Dendritic cell treated with granulocyte-macrophage colony-stimulating factor and Interleukin-4, amounts not matched to agents 40 ng/mL and 50 ng/mL, for 4 days (primary cell): ENCODE measurements around the gene ANO10.

Experiments
- H3K27ac Mint-ChIP-seq: one replicate; pipeline ENCODE4 v1.8.0; 2022; ENCODE audit warnings: mild to moderate bottlenecking, mixed read lengths
- H3K27me3 Mint-ChIP-seq: one replicate; pipeline ENCODE4 v1.8.0; 2022; ENCODE audit warnings: mild to moderate bottlenecking, mixed read lengths
- H3K36me3 Mint-ChIP-seq: one replicate; pipeline ENCODE4 v1.8.0; 2022; ENCODE audit warnings: low read depth, mixed read lengths
- H3K4me1 Mint-ChIP-seq: one replicate; pipeline ENCODE4 v1.8.0; 2022; ENCODE audit warnings: low read depth, mixed read lengths
- H3K4me3 Mint-ChIP-seq: one replicate; pipeline ENCODE4 v1.8.0; 2022; ENCODE audit warnings: mild to moderate bottlenecking, moderate library complexity, mixed read lengths
- H3K9me3 Mint-ChIP-seq: one replicate; pipeline ENCODE4 v1.8.0; 2022; ENCODE audit warnings: mixed read lengths
- intact Hi-C: fragments of 100-400 bp; cut with micrococcal nuclease; formaldehyde crosslinking; loops from one replicate; pipeline ENCODE4 v1.15.0; 2022

The ANO10 gene

DNA sequence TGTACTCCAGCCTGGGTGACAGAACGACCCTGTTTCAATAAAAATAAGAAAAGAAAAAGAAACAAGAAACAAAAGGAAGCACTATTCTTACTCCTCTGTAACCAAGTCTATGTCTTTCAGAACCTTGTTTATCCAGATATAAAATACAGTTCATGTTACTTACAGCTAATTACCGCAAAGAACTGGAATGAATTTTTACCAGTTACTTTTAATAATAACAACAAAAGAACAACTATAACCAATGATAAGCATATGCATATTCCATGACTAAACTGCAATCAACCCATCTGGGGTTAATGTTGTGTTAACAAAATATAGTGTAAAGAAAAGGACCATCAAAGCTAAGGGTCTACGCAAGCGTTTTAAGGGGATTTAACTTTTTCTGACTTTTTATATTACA is 212.3 kb downstream of the ANO10 start:
- Mint-ChIP-seq H3K27ac (no peak overlapping the region), H3K4me1 (peaks cover 9% of the 10 kb centered on the region), H3K36me3 (peaks cover 5% of the 10 kb centered on the region), H3K9me3 (no peaks in the 10 kb centered on the region), H3K27me3 (no peaks in the 10 kb centered on the region), H3K4me3 (no peak overlapping the region)
- intact Hi-C loops = no loop called here

DNA sequence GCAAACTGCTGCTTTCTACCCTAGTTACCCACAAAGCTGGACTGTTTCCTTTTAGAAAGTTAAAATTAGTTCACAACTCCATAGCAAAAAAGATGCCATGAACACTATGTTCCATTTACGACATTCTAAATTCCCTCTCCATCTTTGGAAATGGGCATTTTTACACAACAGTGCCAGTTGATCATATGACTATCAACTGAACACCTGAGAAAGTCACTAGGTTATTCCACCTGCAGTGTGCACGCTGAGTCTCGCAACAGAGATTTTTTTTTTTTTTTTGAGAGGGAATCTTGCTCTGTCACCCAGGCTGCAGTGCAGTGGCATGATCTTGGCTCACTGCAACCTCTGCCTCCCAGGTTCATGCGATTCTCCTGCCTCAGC is 215.2 kb downstream of the ANO10 start:
- Mint-ChIP-seq H3K27ac (no peak overlapping the region), H3K4me3 (no peak overlapping the region), H3K9me3 (no peaks in the 10 kb centered on the region), H3K4me1 (peaks cover 6% of the 10 kb centered on the region), H3K27me3 (no peaks in the 10 kb centered on the region), H3K36me3 (peaks cover 7% of the 10 kb centered on the region)
- intact Hi-C loops = no loop called here

DNA sequence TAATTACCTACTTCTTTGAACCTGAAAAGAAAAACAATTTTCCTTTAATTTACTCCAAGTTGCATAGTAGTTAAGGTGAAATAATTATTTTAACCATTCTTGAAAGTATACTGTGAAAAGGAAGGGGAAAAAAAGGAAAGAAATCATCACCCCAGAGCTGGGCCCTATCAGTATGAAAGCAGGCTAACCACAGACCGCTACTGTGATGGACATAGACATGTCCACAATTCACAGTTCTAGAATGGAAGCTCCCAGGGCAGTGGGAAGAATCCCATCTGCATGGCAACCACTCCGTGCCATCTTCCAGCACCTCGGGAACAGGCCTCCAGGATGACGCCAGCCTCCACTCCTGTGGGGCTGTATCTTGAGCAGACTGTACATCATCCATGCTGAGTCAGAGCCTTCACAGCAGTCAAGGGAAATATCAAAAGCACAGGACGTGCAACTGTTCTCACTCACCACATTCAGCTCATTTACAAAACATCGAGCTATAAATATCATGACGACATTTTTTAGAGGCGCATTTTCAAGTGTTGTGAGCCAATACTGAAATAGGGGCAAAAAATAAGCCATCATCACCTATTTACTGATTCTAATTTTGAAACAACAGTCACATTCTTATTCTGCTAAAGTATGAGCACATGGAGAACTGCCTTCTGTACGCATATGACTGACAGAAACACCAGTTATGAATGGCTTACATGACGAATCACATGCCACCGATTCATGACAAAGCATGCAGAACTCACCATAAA is 215.7 kb downstream of the ANO10 start:
- no peak overlapping the region for H3K27ac Mint-ChIP-seq

DNA sequence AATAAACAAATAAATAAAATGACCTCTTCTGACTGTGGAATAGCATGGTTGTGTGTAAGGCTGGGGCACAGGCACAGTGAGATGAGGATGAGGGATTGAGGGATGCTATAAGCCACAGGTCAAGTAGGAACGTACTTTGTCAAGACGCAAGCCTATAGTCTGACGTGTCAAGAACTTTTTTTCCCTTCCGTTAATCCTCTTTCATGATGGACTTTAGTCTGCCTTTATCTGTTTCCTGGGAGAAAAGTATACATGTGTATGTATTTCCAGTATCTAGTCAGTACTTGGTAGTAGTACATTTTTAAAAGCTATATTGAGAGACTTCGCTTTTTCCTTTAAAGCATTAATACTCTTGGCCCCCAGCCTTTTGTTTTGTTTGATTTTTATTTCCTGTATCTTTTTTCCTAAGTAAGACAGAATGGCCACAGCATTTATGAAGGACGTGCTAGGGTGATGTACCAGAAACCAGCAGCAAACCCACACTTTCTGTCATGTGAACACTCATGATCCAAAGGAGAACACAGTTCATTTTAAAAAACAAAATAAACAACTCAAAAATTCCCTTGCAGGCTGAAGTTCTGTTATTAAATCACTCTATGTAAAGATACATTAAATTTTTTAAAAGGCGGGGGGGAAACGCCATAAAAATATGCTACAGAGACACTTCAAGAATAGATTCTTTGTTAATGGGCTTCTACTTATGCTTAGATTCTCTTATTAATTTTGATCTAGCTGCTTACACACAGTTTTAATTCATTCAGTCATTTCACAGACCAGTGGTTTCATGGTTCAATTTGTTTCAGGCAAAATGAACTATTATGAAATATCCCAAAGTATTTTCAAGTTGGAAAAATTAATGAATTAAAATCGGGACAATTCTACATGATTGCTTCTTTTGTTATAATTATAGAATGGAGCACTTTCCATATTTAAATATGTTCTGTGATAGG is 220.8 kb downstream of the ANO10 start:
- no peak overlapping the region for H3K4me3 Mint-ChIP-seq
- intact Hi-C loops = no loop called here

More for the DNA sequence above, 215.7 kb downstream of the ANO10 start:
- H3K9me3 Mint-ChIP-seq = no peaks in the 10 kb centered on the region
- peaks cover 6% of the 10 kb centered on the region for H3K4me1 Mint-ChIP-seq
- H3K27me3 Mint-ChIP-seq = no peaks in the 10 kb centered on the region
- no peak overlapping the region for H3K4me3 Mint-ChIP-seq
- H3K36me3 Mint-ChIP-seq = peaks cover 7% of the 10 kb centered on the region
- intact Hi-C loops = no loop called here

DNA sequence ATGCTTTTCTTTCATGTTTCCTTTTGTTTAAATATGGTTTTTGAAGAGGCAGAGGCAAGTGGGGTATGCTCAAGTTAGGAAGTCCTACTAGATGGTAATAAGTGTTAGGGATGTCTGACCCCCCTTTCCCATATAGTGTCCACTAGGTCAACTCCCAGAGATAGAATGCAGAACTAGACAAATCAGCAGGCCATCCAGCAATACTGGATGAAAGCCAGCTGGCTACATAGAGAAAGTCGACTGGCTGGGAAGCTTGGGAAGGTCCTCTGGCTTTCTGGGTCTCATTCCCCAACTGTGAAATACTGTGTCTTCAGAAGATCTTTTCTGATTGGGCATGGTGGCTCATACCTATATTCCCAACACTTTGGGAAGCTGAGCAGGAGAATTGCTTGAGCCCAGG is 221.6 kb downstream of the ANO10 start:
- H3K27me3 Mint-ChIP-seq = no peaks in the 10 kb centered on the region
- intact Hi-C loops = no loop called here
- no peak overlapping the region for H3K4me3 Mint-ChIP-seq
- H3K27ac Mint-ChIP-seq = no peak overlapping the region
- H3K9me3 Mint-ChIP-seq = no peaks in the 10 kb centered on the region
- peaks cover 7% of the 10 kb centered on the region for H3K36me3 Mint-ChIP-seq
- H3K4me1 Mint-ChIP-seq = peaks cover 6% of the 10 kb centered on the region

More for the DNA sequence above, 220.8 kb downstream of the ANO10 start:
- peaks cover 6% of the 10 kb centered on the region for H3K4me1 Mint-ChIP-seq
- H3K27ac Mint-ChIP-seq = no peak overlapping the region
- no peaks in the 10 kb centered on the region for H3K27me3 Mint-ChIP-seq
- H3K9me3 Mint-ChIP-seq = no peaks in the 10 kb centered on the region
- peaks cover 7% of the 10 kb centered on the region for H3K36me3 Mint-ChIP-seq

DNA sequence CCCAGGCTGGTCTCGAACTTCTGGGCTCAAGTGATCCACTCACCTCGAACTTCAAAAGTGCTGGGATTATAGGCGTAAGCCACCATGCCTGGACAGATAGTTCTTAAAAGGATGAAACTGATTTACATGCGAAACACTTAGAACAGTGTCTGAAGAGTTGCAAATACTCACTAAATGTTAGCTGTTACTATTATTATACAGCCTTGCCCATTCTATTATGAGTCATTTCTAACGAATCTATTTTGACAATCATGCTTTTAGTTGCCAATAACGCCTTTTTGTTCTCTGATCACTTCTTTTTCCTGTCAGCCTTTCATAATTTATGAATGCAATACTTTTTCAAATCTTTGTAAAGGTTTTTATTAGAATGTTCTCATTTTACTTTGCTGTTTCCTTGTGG is 222.8 kb downstream of the ANO10 start:
- H3K27ac Mint-ChIP-seq = no peak overlapping the region
- H3K4me3 Mint-ChIP-seq = no peak overlapping the region

DNA sequence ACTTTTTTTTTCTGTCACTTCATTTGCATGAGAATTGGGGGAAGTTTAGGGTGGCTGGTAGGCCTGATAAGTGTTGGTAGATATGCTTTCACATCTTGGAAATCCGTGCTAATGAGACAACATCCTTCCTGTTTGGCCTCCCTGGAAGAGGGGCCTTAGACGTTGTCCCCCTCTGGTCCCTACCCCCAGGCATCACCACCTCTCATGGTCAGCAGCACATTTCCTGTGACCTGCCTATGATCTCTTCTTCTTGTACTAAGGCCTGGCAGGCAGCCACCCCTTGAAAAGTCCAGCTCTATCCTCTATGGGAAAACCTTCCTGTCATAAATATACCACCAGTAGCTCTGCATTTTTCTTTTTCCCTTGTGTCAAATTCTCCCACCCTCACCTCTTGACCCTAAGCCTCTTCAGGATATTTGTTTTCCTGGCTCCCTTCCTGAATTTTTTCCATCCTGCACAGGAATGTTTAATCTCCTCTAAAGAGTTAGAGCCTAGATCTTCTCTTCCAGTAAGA is 227.7 kb downstream of the ANO10 start:
- no peaks in the 10 kb centered on the region for H3K27me3 Mint-ChIP-seq
- H3K36me3 Mint-ChIP-seq = no peaks in the 10 kb centered on the region
- no peak overlapping the region for H3K4me3 Mint-ChIP-seq
- intact Hi-C loops = no loop called here
- no peaks in the 10 kb centered on the region for H3K9me3 Mint-ChIP-seq
- H3K27ac Mint-ChIP-seq = no peak overlapping the region
- H3K4me1 Mint-ChIP-seq = peaks cover 14% of the 10 kb centered on the region

More for the DNA sequence above, 222.8 kb downstream of the ANO10 start:
- peaks cover 6% of the 10 kb centered on the region for H3K4me1 Mint-ChIP-seq
- no peaks in the 10 kb centered on the region for H3K9me3 Mint-ChIP-seq
- H3K27me3 Mint-ChIP-seq = no peaks in the 10 kb centered on the region
- intact Hi-C loops = no loop called here
- no peaks in the 10 kb centered on the region for H3K36me3 Mint-ChIP-seq

DNA sequence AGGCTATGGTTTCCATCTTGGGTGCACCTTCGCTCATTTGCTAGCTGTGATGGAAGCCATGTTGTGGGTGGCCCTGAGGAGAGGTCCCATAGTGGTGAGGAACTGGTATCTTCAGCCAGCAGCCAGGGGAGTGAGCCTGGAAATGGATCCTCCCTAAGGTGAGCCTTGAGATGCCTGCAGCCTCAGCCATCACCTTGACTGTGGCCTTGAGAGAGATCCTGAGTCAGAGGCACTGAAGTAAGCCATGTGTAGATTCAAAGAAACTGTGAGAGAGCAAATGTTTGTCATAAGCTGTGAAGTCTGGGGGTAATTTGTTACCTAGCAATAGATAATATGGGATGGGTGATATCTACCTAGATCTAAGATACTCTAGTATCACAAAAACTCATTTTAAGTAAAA is 230.2 kb downstream of the ANO10 start:
- H3K4me3 Mint-ChIP-seq = no peak overlapping the region
- intact Hi-C loops = no loop called here
- H3K4me1 Mint-ChIP-seq = peaks cover 14% of the 10 kb centered on the region
- H3K27ac Mint-ChIP-seq = no peak overlapping the region
- H3K9me3 Mint-ChIP-seq = no peaks in the 10 kb centered on the region
- no peaks in the 10 kb centered on the region for H3K27me3 Mint-ChIP-seq
- no peaks in the 10 kb centered on the region for H3K36me3 Mint-ChIP-seq

DNA sequence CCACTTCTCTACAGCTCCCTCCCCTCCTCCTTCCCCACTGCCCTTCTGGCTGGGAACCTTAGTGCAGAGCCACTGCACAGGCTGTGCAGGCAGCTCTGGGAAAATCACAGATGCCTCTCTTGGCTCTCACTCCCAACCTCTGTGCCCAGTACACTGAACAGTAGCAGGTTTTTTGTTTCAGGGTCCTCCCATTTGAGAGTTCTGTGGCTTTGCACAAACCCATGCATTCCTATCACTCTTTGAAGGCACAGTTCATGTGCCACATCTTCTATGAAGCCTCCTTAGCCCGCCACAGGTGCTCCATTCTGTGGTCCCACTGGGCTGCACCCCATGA is 231.6 kb downstream of the ANO10 start:
- H3K9me3 Mint-ChIP-seq = peaks cover 8% of the 10 kb centered on the region
- H3K27me3 Mint-ChIP-seq = no peaks in the 10 kb centered on the region
- no peaks in the 10 kb centered on the region for H3K36me3 Mint-ChIP-seq
- H3K4me1 Mint-ChIP-seq = peaks cover 19% of the 10 kb centered on the region
- peak overlapping the region; percentile 58 for H3K27ac Mint-ChIP-seq
- H3K4me3 Mint-ChIP-seq = no peak overlapping the region
- intact Hi-C loops = no loop called here

DNA sequence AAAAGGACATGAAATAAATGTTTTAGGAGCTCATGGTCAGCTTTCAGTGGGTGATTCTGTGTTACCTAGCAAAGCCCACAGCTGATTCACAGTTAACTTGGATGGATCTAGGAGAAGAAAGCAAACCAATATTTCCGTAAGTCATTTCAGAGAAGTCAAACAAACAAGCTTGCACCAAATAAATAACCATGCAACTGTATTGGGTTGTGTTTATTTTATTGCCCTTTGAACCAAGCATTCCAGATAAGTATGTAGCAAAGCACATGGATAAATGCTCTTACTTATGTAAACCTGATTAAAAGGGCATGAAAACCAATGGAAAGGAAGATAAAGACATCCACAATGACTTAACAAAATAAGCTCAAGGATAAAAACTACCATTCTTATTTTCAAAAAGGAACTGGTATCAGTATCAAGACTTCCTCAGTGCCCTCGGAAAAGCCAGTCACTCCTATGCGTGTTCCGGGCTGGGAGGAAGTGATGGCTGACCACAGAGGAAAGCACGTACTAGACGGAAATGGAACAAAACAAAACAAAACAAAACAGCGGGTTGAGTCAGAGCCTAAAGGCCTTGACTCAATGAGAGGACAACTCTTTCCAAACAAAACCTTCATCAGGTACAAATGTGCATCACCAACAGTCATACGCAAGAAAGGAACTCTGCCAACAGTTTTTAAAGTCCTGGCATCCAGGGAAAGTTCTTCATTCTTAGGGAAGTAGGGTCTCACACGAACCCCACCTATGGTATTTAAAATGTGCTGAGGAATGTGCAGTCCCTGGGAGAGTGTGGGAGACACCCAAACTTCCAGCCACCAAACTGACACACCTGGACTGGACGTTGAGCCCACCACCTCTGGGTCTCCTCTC is 232.2 kb downstream of the ANO10 start:
- peak overlapping the region; percentile 58 for H3K27ac Mint-ChIP-seq
- no peaks in the 10 kb centered on the region for H3K27me3 Mint-ChIP-seq
- peaks cover 14% of the 10 kb centered on the region for H3K9me3 Mint-ChIP-seq
- intact Hi-C loops = no loop called here
- no peak overlapping the region for H3K4me3 Mint-ChIP-seq
- no peaks in the 10 kb centered on the region for H3K36me3 Mint-ChIP-seq
- H3K4me1 Mint-ChIP-seq = peaks cover 19% of the 10 kb centered on the region

DNA sequence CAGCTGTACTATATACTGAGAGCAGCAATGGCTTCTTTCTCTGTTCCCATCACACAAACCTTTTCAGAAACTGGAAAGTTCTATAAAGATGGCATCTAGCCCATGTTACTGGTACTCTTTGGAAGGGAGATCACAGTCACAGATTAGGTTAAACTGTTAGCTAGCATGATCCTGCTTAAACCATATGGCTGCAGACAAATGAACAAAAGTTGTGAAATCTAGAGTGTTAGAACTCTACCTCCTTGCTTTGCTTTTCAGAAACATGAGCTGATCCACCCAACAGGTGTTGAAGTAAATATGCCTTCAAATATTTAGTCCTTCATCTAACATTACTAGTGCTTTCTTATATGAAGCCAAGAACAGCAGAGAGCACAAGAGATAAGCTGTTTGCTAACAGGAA is 232.9 kb downstream of the ANO10 start:
- H3K36me3 Mint-ChIP-seq = no peaks in the 10 kb centered on the region
- no peak overlapping the region for H3K27ac Mint-ChIP-seq
- intact Hi-C loops = no loop called here
- peaks cover 19% of the 10 kb centered on the region for H3K4me1 Mint-ChIP-seq
- H3K9me3 Mint-ChIP-seq = peaks cover 20% of the 10 kb centered on the region
- no peaks in the 10 kb centered on the region for H3K27me3 Mint-ChIP-seq
- no peak overlapping the region for H3K4me3 Mint-ChIP-seq

DNA sequence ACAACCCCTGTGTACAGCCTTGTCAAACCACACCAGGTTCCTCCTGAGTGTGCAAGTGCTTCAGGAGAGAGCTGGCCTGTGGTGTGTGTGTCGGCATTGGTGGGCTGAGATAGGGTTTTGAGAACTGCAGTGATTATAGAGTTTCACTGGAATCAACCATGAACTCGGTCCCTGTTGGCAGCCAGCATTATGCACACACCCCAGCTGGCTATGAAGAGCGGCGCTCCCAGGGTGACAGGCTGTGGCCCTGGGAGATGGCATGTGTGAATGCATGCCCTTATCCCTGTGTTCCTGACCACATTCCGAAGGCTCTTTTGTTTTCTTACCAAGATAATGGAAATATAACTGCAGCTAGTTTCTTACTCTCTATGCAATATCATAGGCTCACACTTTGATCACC is 233.6 kb downstream of the ANO10 start:
- peaks cover 20% of the 10 kb centered on the region for H3K9me3 Mint-ChIP-seq
- no peak overlapping the region for H3K27ac Mint-ChIP-seq
- H3K4me1 Mint-ChIP-seq = peaks cover 19% of the 10 kb centered on the region
- intact Hi-C loops = no loop called here
- no peaks in the 10 kb centered on the region for H3K36me3 Mint-ChIP-seq
- no peaks in the 10 kb centered on the region for H3K27me3 Mint-ChIP-seq
- no peak overlapping the region for H3K4me3 Mint-ChIP-seq

DNA sequence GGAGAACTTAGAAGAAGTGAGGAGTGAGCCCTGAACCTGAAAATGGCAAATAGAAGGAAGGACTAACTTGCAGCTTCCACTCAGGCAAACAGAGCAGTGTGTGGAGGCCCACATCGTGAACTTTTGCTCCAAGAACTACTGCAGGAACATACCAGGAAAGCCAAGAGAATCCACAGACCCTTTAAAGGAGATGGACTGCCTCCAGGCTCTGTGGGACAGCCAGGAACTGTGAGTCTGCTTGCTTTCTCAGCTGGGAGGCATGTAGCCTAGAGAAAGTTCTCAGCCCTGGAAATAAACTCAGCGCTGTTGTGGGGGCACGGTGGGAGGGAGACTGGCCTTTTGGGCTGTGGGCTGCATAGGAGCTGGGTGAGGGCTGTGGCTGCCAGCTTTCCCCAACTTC is 242.5 kb downstream of the ANO10 start:
- no peaks in the 10 kb centered on the region for H3K36me3 Mint-ChIP-seq
- no peak overlapping the region for H3K4me3 Mint-ChIP-seq
- H3K27ac Mint-ChIP-seq = no peak overlapping the region
- no peaks in the 10 kb centered on the region for H3K27me3 Mint-ChIP-seq
- intact Hi-C loops = loop anchor here (5.0 to 10.0 kb wide), 2 partner anchors 157 to 415 kb away; no protein-coding TSS in a partner anchor
- no peaks in the 10 kb centered on the region for H3K4me1 Mint-ChIP-seq
- peaks cover 27% of the 10 kb centered on the region for H3K9me3 Mint-ChIP-seq
